NCI-H2227 treated with DMSO at 0.1 percent for 48 hours (cell line): ENCODE data around the gene KCND1.

Source experiments
- DNase-seq: peaks from one replicate; lab custom pipeline; 2025; lab: John Stamatoyannopoulos, UW

KCND1 gene

DNA sequence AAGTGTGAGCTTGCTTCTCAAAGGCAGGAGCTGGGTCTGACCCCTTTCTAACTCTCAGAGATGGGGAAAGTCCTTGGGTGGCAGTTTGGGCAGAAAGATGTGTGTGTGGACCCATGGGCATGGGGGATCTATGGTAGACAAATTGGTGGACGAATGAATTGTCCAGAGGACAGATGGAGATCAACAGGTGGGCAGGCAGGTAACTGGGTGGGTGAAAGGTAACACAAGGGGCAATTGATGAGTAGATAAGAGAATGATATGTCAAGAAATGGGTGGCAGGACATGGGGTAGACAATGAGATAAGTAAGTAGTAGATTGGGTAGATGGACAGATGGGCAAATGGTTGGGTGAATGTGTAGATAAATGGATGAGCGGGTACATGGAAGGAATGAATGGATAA, 2.9 kb upstream of the KCND1 start:
- no peak for DNase-seq

DNA sequence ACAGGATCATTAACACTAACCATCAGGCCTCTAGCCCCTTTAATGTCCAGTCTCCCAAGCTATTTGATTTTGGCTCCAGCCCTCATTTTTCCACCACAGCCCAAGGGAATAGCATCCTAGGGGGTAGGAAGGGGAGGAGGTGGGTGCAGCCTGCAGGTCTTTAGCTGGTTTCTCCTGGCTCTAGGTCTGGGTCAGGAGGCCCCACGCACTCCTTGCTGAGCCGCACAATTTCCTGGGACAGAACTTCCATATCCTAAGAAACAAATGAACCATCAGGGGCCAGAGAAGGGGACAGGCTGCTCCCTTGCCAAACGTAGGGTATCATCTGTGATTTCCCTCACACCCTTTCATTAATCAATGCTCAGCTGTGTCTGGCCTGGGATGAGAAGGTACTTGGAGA, 2.4 kb upstream of the KCND1 start:
- DNase-seq: no peak

DNA sequence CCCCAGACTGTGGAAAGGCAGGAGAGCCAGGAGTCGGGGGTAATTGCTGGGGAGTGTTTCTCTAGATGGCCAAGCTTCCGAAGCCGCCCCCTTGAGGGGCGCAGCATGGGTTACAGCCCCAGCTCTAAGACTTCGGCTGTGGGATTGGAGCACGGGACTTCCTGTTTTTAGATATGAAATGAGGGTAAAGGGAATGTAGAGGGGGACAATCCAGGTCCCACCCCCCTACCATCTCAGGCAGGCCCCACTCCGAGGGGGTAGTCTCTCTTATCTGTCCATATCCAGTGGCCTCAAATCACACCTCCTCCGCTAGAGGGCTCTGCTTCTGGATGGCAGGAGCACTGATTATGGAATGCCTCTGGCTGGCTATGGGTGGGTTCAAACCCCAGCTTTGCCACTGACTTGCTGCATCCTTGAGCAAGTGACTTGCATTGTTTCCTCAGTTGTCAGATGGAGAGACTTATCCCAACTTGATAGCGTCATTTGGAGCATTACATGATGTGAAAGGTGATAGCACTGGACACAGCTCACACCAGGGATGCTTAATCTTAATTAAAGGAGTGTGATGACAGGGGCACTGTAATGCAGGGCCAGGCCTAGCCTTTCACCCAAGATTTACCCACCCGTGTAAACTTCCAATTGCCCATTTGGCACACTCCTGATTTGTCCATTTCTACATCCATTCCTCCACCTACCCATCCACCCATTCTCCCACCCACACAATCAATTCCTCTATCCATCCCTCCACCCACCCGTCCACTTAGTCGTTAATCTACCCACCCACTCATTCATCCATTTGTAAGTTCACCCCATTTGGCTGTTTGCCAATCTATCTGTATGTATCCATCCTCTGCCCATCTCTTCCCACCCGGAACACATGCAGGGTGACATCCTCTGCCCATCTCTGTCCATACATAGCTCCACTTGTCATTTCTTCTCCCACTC, 848 bp upstream of the KCND1 start:
- DNase-seq: peak; percentile 97

DNA sequence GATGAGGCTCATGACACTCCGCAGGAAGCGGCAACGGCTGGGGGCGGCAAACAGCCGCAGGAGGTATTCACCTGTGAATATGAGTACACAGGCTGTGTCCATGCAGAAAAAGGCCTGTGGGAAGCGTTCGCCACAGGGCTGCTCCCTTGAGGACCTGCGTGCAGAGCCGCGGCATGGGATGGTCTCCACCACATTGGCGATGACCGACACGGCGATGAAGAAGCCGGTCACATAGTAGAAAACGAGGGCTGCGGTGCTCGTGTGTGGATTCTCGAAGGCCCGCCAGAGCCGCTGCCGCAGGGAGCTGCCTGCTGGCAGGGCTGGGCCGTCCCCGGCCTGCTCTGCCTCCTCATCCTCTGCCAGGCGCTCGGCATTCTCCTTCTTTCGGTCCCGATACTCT, 2.2 kb downstream of the KCND1 start:
- no peak for DNase-seq

DNA sequence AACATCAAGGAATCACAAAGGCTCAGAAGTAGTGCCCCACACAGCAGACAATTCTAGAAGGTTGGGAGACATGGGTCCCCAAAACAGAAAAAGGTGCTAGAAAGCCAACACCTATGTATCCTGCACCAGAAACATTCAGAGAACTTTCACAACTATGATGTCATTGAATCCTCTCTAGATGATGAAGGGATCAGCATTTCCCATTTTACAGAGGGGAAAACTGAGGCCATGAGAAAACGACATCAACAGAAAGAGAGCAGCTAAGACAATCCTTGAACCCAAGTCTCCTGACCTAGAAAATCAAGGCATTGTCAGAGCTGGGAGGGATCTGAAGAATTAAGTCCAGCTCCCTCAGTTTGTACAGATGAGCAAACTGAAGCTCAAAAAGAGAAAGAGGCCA, 3.3 kb downstream of the KCND1 start:
- DNase-seq: no peak

DNA sequence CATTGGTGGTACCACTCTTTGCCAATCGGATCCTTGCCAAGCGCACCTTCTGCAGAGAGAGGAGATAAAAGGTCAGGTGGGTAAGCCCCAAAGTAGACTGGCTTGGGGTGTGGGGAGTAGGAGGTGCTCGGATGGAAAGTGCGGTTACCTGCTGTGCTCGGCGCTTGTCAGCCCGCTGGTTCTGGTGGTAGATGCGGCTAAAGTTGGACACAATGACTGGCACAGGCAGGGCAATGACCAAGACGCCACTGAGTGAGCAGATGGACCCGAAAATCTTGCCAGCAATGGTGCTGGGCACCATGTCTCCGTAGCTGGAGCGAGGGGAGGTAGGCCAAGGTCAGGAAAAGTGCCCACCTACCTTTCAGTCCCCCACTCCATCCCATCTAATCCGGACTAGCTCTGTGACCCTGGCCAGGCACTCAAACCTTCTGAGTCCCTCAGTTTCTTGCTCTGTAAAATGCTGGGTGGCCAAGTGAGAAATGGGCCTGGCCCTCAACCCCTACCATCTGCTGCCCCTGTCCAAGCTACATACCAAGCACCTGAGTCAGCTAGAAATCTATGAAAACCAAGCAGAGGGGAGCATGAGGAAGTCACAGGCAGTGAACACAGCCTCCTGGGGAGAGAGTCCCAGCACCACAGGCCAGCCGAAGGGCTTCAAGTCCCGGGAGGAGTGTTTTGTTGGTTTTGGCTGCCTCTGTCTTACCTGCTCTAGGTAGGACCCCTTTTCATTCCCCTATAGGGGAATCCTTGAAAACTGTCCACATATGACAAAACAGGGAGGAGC, 4.7 kb downstream of the KCND1 start:
- DNase-seq: no peak

DNA sequence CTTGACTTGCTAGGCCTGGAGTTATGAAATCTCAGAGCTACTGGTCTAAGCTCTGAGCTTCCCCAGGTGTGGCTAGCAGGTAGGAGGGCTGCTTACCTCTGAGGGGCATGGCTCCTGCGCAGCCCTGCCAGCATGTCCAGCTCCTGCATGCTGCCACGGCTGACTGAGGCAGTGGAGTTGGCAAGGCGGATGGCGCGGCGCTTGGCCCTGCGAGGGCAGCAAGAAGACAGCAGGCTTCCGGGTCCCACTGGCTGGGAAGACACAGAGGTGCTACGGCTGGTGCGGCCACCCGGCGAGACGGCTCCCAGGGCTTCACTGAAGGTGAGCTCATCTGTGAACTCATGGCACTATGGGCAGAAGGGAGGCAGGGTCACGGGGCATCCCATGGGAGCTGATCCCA, 5.7 kb downstream of the KCND1 start:
- no peak for DNase-seq

DNA sequence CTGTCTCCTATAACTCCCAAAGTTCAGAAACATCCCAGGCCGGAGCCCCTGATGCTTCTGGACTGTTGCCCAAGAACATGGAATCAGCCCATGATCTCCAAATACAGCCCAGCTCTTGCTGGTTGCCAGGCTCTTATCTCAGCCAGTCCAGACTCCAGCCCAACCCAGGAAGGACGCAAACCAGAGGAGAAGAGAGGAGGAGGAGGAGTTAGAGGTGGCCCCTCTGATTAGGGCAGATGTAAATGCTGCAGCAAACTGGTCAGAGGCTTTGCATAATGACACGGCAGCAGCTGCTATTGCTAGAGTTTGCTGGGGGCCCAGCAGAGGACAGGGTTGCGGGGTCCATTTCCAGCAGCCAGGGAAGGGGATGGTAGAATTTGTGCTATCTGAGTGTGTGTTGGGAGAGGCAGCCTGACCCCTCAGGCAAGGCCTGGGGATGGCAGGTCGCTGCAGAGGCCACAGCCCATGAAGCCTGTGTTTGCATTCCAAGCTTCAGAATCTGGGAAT, 10.0 kb downstream of the KCND1 start:
- no peak for DNase-seq

DNA sequence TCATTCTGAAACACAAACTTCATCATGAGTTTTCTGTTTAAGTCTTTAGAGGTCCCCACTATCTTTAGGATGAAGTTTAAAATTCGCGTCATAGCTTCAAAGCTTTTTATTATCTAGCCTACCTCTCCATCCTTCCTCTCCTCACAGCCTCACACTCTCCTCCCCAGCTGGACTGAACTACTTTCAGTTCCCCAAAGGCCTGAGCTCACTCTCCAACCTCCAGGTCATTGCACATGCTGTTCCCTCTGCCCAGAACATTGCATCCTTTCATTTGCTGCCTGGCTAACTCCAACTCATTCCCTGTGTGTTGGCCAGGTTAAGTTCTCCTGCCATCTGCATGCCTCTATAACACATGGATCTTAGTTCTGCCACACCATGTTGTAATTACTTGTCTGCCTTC, 11.4 kb downstream of the KCND1 start:
- DNase-seq: no peak

DNA sequence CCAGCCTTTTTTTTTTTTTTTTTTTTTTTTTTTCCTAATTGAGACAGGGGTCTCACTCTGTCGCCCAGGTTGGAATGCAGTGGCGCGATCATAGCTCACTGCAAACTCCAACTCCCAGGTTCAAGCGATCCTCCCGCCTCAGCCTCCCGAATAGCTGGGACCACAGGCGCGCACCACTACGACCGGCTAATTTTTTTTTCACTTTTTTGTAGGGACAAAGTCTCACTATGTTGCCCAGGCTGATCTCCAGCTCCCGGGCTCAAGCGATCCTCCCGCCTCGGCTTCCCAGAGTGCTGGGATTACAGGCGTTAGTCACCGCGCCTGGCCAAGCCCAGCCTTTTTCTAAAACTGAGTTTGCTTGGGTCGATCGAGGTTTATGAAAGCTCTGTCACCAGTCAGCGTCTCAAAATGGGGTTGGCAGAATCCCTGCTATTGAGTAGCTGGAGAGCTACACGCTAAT, 13.0 kb downstream of the KCND1 start:
- peak; percentile 52 for DNase-seq

DNA sequence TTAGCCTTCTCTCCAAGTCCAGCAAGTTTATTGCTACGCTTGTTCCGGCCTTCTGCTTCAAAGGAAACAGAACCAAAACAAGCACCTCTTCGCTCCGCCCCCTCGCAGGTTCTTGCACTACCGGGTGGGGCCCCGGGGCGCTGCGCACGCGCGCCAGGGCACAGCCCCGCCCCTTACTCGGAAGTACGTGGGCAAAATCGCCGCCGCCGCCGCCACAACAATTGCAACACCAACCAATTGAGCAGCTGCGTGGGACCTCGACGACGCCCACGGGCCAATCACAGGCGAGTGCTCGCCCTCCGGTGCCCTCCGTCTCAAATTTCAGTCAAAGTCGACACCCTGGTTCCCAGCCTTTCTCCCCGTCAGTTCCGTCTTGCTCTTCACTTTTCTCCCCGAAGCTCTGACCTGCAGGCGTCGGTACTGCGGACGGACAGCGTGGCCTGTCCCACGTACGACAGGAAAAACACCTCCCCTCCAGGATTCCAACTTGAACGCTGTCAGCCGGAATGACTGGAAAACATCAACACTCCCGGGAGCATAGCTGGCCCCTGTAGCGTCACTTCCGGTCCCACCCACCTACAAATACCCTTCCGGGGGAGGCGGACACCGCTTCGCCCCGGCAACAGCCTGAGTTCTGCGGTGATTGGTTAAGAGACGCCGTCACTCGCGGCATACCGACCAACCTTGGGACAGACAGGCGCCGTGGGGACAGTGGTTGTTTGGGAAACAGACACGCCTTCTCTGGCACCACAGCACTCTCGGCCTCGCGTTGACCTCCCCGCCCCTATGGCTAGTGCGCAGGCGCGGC, 13.6 kb downstream of the KCND1 start:
- peak; percentile 98 for DNase-seq

DNA sequence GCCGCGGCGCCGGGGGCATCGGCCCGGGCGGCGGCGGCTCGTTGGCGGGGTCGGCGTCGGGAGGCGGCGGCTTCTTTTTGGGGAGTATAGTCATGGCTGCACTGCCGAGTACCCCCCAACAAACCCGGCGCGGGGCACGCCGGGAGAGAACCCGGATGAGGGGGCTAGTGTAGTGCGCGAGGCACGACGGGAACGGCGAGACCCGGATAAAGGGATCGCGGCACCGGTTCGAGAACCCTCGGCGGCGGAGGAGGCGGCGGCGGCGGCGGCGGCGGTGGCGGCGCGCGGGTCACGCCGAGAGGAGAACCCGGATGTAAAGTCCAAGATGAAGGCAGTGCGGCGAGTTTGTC, 14.2 kb downstream of the KCND1 start, which contains the start of gene OTUD5:
Gene OTUD5, minus strand, starts transcription at position 131 of the 350 bp plus-strand sequence. Its CDS starts 37 bp downstream, at position 94.
- peak; percentile 88 for DNase-seq

DNA sequence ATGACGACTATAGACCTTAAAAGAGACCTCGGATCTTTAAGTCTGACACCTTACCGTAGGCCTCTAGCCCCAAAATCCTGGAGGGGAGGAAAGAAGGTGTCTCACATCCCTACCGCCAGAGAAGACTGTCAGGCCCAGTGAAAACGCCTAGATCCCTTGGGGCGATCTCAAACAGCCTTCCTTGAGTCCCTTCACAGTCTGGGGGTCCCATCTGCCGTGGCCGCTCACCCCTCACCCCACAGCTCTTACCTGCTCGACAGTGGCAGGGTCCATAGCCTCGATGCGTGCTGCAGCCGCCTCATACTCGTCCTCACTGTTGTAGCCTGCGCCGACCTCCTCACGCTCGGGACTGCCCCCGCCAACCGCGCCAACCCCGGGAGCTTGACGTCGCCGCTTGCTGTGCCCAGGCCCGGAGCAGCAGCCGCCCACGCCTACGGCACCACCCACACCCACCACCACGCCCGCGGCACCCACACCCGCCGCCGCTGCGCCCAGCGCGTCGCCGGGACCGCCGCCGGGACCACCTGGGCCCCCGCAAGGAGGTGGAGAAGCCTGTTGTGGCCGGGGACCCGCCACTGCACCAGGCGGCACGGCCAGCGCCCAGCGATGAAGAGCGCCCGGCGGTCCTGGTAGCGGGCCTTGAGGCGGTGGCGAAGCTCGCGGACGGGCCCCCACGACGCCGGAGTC, 14.8 kb downstream of the KCND1 start:
- no peak for DNase-seq

DNA sequence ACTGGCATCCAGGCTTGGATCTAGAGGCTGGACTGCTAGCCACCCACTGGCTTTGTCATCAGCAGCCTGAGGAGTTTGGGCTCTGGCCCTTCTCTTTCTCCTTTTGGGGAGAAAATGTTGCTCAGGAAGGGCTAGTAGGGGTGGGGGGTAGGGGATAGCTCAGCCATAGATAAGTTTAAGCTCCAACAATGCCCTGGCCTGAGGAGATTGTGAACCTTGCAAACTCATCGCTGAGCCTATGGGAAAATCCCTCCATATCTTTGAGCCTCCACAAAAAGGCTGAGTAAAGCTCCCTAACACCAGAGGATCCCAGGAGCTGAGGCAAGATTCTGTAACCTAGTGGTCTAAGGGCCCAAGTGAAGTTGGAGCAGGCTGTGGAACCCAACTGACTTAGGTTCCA, 23.1 kb downstream of the KCND1 start:
- no peak for DNase-seq

DNA sequence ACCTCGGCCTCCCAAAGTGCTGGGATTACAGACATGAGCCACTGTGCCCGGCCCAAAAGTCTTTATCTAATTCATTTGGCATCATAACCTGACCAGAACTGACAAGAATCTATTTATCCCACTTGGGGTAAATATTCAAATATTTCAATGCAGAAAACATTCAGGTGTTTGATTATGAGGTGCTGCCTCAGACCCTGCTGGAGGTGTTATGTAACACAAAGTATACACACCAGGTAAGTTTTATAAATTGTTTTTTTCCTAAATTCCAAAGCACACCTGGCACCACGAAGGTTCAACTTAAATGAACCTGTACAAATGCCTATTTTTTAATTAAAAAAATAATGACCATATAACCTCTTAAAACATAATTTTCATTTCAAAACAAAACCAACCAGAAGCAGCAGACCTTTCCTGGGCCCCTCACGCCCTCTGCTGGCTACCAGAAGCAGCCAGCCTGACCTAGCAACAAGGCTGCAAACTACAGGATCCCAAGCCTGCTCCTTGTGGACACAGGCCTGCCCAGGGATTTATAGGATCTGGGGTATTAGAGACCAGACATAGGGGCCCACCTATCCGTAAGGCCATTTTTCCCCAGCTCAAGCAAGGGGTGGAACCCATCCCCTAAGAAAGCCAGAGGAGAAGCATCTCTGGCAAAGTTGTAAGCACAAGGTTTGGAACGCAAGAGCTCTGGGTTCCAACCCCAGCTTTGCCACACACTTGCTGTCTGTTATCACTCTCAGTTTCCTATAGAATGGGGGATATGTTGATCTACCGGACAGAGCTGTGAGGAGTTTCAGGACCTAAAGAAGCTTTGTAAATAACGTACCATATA, 25.9 kb downstream of the KCND1 start:
- peak; percentile 53 for DNase-seq

DNA sequence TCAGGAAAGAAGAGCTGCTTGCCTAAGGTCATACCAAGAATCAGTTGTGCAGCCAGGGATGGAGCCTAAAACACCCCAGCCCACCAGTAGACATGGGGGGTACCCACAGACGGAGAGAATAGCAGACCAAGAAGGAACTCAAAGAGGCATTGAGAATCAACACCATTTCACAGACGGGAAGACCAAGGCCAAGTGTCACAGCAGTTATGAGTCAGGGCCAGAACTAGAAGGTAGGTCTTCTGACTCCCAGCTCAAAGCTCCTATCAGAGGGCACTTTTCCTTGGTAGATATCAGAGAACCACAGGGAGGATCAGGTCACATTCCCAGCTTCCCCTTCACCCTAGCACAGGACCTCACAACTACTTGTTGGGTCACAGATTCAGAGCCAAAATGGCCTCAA, 28.7 kb downstream of the KCND1 start:
- no peak for DNase-seq

DNA sequence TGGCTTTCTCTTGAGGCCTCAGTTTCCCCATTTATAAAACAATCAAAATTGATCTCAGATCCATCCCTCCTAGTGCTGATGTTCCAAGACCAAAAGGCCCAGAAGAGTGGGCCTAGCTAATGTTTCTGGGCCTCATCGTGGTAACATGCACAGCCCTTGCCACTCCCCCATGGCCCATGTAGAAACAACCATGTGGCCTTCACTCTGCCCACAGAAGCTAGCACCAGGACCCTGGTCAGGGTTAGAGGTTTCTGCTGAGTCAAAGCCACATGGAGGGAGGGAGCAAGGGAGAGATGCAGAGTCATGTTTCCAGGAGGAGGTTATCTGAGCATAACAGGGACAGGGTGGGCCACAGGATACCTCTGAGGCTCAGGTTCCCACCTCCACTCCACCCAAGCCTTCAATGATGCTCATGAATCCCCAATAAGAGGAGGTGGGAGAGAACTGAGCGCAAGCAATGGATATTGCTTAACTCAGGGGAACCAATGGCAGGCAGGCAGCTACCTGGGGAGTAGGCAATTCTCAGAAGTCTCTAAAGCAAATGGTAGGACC, 31.2 kb downstream of the KCND1 start:
- DNase-seq: no peak

DNA sequence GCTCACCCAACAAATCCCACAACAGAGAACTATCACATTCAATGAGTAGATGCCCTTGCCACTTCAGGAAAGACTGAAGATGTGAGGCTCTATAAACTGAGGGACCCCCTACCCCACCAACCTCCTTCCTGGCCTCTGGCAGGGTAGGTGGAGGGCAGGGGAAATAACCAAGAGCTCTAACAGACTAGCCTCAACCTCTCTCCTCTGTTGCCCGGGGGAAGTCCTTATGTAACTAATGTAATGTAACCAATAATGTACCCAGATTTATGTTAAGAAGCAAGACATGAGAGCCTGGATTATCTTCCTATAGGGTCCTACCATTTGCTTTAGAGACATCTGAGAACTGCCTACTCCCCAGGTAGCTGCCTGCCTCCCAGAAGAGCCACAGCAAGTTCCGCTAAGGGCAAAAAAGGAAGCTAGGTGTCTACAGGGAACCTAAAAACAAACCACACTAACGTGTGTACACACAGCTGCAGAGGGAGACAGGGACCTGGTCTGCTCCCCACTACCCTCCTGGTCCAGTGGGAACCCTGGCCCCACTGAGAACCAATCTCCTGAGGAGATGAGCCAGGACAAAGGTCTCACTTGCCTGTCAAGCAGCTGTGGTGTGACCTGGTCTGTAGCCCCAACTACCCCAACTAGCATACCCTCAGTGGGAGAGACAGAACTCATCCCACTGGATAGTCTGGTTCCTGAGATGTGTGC, 32.0 kb downstream of the KCND1 start:
- DNase-seq: no peak

DNA sequence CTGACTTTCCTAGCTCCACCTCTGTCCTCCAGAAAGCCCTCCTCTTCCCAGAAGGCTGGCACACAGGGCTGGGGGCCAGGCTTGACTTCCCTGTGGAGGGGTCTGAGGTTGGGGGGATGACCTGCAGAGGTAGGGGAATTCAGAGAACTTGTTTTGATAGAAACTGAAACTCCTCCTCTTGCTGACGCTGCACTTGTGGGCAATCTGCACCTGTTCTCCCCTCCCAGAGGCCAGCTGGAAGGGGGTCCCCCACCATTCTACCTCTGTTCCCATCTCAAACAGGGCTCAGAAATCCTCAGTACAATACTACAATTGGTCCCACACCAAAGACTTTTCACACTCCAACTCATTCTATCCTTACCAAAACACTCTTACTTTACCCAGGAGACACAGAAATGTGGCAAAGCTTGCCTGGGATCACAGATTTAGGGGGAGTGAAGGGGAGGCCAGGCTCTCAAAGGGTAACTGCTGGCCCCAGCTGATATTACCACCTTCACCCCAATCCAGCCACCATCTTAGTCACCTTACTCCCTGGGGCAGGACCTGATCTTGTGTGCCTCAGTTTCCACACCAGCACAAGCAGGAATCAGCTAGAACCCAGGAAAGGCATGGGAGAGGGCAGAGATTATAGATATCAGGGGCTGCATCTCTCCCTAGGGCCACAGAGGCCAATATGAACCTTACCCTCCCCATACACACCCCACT, 32.8 kb downstream of the KCND1 start:
- DNase-seq: no peak
